HT1080 (cell line): ENCODE data around the gene NIPAL3. TPM values are rescaled to one million over a fixed set of nuclear protein-coding genes. Genes with fewer than 3 reads are reported as not detected.
"Not testable (repeated sequence)": the region's sequence is repeated elsewhere in the genome, so short reads cannot be mapped to it uniquely, and the experiment has no call there.

Experiments
- DNase-seq: peaks from one replicate; pipeline ENCODE4 v3.0.0-alpha.2; 2015; ENCODE audit warnings: low read depth
- total RNA-seq: library from RNA; depleted of rRNA; stranded (reverse); fragments of >200 nt; shearing (Covaris generic); gene quantifications from 2 replicates; pipeline ENCODE4 v1.2.3, GENCODE V29; 2014

Gene NIPAL3
- total RNA-seq, 1 experiment from 2014 or later = 28.7 TPM

- not testable (repeated sequence) for DNase-seq
Observed at GRCh38 chr1:24488159-24488558, 72.6 kb downstream of the NIPAL3 start.

GRCh38 chr1:24489674-24490073 is 74.1 kb downstream of the NIPAL3 start:
- DNase-seq = no peak

DNA sequence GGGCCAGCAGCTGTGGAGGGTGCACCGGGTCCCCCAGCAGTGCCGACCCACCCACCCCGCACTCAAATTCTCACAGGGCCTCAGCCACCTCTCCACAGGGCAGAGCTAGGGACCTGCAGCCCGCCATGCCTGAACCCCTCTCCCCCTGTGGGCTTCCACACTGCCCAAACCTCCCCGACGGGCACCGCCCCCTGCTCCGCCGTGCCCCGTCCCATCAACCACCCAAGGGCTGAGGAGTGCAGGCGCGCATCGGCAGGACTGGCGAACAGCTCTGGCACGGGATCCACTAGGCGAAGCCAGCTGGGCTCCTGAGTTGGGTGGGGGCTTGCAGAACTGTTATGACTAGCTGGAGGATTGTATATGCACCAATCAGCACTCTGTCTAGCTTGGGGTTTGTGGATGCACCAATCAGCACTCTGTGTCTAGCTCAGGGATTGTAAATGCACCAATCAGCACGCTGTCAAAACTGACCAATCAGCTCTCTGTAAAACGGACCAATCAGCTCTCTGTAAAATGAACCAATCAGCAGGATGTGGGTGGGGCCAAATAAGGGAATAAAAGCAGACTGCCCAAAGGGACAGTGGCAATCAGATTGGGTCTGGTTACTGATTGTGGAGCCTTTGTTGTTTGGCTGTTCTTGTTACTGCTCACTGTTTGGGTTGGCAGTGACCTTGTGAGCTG is 74.6 kb downstream of the NIPAL3 start:
- DNase-seq = no peak

DNA sequence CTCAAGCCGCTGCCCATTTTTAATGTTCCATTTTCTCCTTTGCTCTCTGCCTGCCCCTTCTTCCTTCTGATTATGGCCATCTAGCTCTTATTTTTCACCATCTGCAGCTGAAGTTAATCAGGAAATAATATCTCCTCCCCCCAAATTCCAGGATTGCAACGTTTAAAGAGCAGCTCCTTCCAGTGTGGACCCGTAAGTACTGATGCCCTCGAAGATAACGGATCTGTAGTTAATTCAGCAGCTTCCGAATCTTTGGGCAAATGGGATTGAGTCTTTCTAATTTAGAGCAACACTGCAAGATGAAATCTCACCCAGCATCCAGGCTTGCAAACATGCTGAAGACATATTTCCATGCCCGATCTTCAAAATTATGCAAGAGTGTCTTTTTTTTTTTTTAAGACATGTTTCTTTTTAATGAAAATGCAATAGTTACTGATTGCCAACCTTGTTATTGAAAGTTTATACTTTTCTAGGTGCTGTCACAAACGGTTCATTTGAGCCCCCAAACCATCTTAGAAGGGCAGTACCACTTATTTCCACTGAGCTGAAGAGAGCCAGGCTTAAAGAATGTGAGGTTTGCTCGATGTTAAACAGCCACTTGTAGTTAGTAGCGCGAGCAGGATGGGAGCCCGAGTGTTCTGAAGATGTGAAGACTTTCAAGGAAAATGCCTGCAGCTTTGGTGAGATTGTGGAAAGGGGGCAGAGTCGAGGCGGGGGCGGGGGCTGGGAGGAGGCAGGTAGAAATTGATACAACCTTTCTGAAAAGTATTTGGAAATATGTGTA is 76.2 kb downstream of the NIPAL3 start:
- DNase-seq = no peak

- not testable (repeated sequence) for DNase-seq
Observed at GRCh38 chr1:24492935-24493334, 77.3 kb downstream of the NIPAL3 start.

- DNase-seq = no peak
Observed at GRCh38 chr1:24493785-24494184, 78.2 kb downstream of the NIPAL3 start.

- no peak for DNase-seq
Observed at GRCh38 chr1:24498589-24498988, 83.0 kb downstream of the NIPAL3 start.

DNA sequence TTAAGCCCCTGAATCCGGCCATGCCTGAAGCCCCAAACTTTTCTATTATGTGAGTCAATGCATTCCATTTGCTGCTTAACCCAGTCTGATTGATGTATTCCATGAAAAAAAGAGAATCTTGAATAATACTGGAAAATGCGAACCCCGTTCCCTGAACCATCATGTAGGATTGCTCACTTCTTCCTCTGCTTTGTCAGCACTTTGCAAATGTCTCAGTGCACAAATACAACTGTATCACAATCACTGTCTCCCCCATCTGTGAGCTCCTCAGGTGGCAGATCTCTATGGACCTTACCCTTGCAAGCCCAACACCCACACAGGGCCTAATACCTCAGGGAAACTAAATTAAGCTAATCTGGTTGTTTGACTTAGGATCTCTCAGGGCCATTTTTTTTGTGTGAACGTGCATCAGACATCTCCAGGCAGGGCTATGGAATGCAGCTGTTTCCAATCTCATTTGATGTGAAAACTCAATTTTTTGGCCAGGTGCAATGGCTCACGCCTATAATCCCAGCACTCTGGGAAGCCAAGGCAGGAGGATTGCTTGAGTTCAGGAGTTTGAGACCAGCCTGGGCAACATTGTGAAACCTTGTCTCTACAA is 84.9 kb downstream of the NIPAL3 start:
- no peak for DNase-seq

GRCh38 chr1:24501371-24502064 is 85.9 kb downstream of the NIPAL3 start:
- peak; percentile 54 for DNase-seq

DNA sequence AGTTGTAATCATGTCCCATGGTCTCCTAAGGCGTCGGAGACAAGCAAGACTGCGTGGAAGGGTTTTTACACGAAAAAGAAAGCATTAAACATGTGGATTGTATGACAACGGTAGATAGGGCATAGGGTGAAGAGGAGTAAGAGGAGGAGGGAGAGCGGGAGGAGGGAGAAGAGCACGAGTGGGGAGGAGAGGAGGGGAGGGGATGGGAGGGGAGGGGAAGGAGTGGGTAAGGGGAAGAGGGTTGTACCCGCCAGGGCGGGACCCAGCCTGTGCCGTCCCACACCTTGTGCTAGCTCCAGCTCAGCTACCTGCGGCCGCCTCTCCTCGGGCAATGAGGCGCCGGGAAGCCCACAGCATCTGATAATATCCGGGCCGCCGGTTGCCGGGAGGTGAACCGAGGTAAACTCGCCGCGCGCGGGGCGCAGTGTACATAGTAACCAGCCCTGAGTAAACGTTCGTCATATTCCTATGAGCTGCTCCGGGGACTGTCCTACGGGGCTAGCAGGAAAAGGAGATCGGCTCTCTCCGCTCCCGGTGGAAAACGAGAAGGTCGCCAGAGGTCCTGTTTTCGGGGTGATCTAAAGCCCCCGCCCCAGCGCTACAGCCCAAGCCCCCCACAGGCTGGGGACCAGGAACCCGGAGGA is 86.6 kb downstream of the NIPAL3 start:
- DNase-seq = peak; percentile 59

DNA sequence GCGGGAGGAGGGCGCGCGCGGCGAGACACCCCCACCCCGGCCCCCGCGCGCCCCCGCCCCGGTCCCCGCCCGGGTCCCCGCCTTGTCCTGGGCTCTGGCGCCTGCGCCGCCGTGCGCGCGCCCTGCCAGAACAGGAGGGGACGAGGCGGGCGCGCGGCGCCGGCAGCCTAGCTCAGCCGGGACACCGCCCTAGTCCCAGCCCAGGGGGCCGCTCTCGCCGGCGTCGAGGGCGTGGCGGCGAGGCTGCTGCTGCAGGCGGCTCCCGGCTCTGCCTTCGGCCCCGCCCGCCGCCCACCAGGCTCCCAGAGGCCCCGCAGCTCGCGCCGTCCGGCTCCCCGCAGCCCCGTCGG is 87.1 kb downstream of the NIPAL3 start, which contains the start of gene RCAN3:
Gene RCAN3 (plus strand): TSS at position 128 of the 350 bp plus-strand sequence. CDS start 11,537 bp downstream, outside the sequence.
- DNase-seq = peak; percentile 87

DNA sequence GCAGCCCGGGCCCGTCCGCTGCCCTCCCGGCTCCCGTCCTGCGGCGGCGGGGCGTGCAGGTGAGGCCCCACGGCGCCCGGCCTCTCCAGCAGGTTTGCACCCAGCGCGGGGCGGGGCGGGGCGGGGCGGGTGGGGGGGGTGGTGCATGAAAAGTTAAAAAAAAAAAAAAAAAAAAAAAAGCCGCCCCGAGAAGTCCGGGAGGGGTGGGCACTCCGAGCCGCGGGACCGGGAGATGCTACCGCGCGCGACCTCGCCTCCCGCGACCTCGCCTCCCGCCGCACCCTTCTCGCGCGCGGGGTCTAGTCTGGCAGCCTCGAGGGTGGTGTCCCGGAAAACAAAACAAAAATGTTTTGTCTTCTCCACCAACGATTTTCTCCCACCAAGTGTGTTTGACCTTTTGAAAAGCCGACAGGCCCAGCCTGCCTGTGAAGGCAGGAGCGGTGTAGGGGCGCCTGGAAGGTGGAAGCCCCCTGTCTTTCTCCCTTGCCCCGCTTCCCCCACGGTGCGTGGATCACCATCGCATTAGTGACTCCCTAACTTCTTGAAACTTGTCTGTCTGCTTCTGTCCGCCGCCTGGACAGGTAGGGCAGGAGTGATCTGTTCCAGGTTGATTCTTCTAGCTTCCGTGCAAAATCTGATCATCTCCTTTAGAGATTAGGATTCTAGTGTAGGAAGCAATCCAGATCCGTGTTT is 87.6 kb downstream of the NIPAL3 start:
- DNase-seq = peak; percentile 13

- DNase-seq = no peak
Observed at GRCh38 chr1:24503870-24504523, 88.4 kb downstream of the NIPAL3 start.

DNA sequence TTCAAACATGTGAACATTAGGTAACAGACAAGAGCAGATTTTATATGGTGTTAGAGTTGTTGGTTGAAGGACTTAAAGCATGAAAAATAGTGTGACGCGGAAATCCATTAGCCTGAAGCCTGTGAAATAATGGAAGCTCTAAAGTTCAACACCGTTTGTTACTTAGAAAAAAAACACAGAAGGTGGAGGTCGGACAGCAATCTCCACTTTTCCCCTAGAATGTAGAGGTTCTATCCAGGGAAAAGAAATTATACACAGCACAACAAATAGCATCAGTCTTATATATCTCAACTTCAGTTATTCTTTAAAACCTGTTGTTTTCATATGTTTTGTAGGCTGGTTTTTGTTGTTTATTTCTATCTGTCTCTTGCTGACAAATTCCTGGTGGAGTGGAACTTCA is 89.0 kb downstream of the NIPAL3 start:
- no peak for DNase-seq

DNA sequence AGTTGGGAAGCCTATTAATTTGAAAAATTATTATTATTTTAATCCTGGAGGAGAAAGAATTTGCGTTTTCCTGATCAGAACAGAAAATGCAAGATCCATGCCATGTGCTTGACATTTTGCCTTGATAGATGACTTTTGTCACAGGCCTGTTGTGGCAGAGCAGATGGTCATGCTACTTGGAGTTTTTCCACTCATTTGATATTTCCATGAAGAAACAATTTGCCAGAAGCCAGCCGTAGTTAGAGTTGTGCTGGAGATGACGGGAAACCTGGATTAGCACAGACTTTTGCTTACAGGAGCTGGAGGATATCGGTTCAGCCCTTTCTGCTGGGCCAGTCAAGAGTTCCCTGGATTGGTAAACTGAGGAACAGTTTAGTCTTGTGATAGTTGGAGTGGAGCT is 90.2 kb downstream of the NIPAL3 start:
- no peak for DNase-seq

- DNase-seq = no peak
Observed at GRCh38 chr1:24506691-24507381, 91.2 kb downstream of the NIPAL3 start.

- DNase-seq = no peak
Observed at GRCh38 chr1:24507405-24507804, 91.8 kb downstream of the NIPAL3 start.

- no peak for DNase-seq
Observed at GRCh38 chr1:24508911-24509310, 93.3 kb downstream of the NIPAL3 start.

DNA sequence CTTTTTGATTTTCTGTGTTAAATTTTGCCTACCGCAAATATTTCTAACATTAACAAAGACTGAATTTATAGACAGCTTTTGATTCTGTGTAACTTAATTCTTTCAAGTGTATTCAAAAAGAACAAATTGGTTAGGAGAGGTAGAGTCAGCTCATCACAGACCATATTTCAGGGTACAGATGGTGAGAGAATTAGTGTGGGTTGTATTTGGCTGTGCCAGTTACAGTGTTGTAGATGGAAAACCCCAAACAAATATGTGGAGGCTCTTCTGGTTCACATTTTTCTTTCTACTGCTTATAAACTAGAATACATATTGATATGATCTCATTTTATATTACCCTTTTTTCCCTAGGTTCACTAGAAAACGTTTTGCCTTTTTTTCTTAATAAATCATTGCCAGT is 98.1 kb downstream of the NIPAL3 start:
- DNase-seq = no peak

DNA sequence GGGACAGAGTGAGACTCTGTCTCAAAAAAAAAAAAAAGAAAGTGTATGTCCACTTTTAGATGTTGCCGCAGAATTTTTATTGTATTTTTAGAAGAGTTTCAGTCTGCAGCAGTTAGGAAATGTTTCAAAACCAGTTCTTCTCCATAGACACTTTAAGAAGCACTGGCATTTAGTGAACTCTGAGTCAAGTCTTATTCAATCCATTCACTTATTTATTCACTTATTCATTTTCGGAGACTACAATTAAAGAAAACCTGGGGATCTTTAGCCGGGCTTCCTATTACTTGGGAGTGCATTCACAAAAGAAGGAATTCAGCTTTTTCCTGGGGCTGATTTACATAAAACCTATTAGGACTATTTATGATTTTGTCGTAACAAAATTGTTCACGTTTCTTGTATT is 99.3 kb downstream of the NIPAL3 start:
- DNase-seq = no peak
